Endometrium (tissue), 2 donors: ENCODE data around the gene FRMPD2.
"Not testable (repeated sequence)": the region's sequence is repeated elsewhere in the genome, so short reads cannot be mapped to it uniquely, and the experiment has no call there.

Source experiments
- FAIRE-seq: peaks from 2 replicates; lab custom pipeline; 2012; peaks lifted over from hg19 to GRCh38; lab: Jason Lieb, UNC
- donor health status: control.
- donor health status: control.

Gene FRMPD2

DNA sequence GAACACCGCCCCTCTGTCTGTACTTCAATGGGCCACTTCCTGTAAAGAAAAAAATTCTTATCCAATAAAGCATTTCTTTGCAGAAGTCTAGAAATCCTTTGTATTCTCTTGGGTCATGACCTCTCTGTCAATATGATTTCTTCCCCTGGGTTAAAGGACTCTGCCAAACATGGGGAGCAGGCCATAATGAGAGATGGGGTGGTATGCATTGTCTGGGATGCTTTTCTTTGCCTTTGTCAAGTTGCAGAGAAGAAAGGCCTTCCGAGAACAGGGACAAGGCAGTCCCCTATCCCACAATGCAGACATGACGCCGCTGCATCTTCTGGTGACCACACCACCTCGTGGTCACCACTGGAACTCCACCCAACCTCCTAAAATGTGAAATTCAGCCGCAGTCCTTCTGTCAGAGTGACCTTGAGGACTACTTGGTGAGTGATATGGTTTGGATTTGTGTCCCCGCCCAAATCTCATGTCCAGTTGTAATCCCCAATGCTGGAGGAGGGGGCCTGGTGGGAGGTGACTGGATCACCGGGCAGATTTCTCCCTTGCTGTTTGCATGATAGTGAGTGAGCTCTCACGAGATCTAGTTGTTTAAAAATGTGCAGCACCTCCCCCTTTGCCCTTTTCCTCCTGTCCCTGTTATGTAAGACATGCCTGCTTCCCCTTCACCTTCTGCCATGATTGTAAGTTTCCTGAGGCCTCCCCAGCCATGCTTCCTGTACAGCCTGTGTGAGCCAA, 15.2 kb upstream of the FRMPD2 start:
- FAIRE-seq = no peak

DNA sequence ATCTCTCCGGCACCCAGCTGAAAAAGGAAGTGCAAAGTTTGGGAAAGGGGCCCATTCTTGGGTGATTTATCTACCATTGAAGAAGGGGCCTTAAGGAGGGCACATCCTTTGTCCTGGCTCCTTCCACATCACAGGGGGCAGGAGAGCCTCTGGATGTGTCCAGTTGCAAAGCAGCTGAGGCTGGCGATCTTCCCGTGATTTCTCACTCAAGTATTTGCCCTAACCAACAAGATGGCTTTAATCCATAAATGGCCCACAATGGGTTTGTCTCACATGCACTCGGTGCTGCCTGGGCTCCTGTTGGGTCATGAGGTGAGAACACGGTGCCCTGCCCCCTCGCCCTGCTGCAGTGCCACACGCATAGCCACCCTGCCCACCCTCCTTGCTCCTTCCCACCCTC, 14.2 kb upstream of the FRMPD2 start:
- FAIRE-seq = no peak

DNA sequence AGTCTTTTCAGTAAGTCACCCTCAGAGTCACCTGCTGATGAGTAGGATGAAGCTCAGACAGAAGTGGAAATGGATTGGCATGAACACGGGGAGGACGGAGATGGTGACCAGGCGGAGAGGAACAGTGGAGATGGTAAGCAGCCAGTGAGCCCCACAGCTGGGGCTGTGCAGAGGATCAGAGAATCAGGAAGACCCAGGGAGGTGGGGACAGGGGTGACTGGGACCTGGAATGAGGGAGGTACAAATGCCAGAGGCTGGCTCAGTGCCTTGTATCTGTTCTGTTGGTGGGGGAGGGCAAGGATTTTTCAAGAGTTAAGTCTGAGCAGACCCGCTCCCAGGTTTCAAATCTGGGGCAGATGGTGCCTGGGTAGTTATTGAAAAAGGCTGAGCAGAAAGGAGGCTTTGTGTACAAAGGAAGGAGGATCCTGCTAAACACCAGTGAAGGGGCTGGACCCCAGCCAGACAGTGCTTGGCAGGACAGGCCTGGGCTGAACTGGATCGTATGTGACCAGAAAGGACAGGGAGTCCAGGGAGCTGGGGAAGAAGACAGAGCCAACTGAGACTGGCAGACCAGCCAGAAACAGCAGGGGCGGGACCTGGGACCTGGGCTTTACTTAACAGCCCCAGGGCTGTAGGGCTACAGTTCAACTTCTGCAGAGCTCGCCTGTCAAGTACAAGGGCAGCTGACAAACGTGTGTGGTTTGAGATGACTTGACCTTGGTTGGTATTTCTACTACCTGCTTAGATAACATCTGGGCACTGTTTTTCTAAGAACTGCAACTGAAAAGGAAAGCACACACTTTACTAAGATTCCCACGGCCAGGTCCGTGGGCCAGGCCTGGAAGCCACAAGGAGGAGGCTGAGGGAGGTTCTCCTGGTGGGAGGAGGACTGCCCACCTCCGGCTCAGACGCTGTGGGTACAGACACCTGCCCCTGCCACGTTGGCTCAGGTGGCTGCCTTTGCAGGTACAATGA, 13.2 kb upstream of the FRMPD2 start:
- FAIRE-seq = no peak

DNA sequence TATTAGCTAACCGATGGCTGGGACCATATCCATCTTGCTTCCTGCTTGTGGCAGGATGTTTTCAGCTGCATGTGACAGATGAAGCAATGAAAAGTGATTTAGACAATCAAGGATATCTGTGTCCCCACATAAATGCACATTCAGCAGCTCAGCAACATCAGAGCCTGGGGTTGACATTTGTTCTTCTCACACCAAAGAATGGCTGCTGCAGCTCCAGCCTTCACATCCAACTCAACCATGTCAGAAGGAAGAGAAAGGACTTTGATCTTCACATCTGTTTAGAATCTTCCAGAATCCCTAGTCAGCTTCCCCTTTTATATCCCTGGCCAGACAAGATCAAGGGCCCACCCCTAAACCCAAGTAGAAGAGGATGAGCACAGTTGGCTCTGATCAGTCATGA, 11.9 kb upstream of the FRMPD2 start:
- FAIRE-seq = no peak

DNA sequence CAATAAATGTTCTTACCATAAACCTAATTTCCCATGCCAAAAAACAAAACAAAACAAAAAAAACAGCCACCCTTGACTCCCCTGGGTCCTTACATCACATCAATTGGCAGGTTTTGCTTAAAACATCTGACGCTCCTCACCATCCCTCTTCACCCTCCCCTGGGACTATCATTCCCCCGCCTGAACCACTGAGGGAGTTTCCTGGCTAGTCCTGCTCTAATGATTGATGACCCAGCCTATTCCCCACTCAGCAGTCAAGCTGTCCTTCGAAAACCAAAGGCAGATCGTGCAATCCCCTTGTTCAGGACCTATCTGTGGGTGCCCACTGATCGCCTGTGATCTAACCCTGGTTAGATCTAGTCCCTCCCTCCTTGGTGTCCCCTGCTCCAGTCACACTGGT, 11.2 kb upstream of the FRMPD2 start:
- FAIRE-seq = no peak

DNA sequence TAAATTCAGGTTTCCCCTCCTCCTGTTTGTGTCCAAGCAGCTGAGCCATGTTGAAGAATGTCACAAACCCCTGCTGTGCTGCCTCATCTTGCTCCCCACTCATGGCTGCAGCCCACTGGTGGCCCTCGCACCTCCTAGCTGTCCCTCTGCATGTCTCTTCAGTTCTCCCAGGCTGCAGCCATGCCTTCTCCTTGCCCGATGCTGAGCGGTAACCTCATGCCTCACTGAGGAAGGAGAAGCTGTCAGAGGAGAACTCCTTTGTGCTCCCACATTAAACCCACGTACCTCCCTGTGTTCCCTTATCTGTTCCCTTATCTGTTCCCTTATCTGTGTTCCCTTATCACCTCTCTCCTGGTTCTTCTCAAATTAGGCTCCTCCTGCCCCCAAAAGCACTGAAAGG, 10.3 kb upstream of the FRMPD2 start:
- FAIRE-seq = no peak

DNA sequence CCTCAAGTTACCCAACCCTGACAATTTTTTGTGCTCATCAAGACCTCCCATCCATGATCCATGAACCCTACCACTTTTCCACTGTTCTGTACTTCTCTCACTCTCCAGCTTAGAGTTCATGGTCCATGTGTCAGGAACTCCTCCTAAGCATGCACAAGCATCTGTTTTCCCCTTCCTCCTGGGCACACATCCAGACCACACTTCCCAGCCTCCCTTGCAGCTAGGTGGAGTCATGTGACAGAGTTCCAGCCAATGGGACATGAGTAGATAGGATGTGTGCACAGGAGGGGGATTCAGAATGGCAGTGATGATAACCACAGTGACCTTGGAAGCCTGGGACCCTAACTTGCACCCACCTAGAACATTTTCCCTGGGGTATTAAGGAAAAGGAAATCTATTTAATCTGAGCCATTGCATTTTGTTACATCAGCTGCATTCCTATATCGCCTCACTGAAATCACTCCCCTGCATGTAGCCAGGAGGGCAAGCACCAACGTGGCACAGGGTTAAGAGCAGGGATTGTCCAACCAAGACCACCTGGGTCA, 9.6 kb upstream of the FRMPD2 start:
- no peak for FAIRE-seq

DNA sequence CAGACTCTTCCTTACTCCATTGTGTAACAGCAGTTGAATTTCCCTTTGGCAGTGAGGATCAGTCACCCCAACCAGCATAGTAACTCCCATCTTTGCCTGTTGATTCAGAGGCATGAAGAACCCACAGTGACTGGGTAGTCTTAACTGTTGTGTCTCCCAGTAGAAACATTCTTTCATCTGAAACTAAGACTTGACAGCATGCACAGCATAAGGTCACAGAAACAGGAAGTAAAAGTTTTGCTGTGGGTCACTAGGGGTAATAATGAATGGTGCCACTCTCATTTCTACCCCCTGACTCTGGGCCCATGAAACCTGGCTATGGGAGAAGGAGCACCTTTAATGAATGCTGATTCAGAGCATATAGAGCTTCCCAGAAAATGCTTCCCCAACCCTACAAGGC, 8.3 kb upstream of the FRMPD2 start:
- FAIRE-seq = no peak

DNA sequence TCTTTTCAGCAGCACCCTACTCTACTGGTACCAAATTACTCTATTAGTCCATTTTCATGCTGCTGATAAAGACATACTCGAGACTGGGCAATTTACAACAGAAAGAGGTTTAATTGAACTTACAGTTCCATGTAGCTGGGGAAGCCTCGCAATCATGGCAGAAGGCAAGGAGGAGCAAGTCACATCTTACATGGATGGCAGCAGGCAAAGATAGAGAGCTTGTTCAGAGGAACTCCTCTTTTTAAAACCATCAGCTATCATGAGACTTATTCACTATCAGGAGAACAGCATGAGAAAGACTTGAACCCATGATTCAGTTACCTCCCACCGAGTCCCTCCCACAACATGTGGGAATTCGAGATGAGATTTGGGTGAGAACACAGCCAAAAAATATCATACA, 7.2 kb upstream of the FRMPD2 start:
- not testable (repeated sequence) for FAIRE-seq

DNA sequence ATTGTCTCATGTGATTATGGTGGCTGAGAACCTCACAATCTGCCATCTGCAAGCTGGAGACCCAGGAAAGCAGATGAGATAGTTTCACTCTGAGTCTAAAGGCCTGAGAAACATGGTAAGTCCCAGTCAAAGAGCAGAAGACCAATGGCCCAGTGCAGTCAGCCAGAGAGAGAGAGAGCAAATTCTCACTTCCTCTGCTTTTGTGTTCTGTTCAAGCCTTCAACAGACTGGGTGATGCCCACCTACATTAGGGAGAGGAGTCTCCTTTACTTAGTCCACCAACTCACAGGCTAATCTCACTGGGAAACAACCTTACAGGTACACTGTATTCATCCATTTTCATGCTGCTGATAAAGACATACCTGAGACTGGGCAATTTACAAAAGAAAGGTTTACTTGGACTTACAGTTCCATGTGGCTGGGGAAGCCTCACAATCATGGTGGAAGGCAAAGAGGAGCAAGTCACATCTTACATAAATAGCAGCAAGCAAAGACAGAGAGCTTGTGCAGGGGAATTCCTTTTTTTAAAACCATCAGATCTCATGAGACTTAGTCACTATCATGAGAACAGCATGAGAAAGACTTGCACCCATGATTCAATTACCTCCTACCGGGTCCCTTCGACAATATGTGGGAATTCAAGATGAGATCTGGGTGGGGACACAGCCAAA, 4.7 kb upstream of the FRMPD2 start:
- FAIRE-seq = no peak

DNA sequence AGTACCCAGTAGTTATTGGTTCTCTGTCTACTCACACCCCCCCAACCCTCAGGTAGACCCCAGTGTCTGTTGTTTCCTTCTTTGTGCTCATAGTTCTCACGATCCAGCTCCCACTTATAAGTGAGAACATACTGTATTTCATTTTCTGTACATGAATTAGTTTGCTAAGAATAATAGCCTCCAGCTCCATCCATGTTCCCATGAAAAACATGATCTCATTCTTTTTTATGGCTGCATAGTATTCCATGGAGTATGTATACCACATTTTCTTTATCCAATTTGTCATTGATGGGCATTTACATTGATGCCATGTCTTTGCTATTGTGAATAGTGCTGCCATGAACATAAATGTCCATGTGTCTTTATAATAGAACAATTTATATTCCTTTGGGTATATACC, 2.6 kb upstream of the FRMPD2 start:
- no peak for FAIRE-seq

DNA sequence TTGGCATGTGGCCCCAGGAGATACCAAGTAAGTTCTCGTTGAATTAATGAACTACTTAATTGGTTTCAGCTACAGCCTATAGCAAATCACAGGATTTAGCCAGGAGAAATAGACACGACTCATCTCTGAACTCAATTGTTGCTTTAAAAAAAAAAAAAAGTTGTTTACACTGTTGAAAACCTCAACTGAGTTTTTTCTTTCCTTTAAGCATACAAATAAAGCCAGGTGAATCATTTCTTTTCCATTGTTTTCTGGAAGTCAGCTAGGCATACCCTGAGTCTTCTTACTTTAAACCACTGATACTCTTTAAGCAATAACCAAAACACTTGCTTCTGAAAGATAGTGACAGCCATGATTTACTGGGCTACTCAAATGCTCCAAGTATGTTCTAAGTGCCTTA, 755 bp downstream of the FRMPD2 start:
- no peak for FAIRE-seq

DNA sequence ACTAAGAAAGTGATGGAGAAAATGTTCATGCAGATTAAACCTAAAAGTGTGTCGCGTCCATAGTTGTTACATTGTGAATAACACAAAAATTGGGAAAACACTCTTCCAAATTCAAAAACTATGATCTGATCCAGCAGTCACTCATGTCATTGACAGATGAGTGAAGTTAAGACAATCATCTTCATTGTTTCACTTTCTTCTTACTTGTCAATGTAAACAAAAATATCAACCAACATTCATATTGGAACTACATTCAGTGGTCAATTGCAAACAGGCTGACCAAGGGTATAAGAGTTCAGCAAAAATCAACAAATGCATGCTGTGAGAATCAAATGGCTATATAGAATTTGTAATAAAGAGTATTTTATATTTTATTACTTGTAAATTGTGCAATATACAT, 1.8 kb downstream of the FRMPD2 start:
- no peak for FAIRE-seq

DNA sequence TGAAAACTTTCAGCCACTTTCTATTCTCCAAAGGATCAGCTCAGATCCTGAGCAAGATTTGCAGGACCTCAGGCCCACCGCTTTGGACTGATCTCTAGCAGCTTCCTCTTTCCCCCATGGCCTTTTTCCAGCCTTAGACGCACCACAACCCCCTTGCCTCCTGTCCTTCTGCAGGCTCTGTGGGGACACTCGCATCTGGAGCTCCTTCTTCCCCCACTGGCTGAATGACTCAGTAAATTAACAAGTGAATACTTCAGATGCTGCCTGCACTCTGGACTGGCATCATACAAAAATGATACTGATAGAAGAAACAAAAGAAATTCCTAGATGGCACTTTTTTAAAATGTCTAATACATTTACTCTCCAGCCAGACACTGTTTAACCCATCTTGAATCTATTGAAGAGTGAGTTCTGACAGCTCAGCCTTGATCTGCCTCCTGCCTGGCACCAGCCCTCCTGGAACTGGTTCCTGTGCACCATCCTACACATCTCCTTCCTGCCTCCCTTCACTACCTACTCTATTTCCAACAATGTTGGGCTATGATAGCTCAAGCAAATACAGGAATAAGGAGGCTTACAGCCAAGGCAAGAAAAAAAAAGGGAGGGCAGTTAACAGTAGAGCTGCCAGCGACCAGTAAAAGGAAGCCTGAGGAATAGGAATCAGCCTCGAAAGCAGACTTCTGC, 3.3 kb downstream of the FRMPD2 start:
- no peak for FAIRE-seq

DNA sequence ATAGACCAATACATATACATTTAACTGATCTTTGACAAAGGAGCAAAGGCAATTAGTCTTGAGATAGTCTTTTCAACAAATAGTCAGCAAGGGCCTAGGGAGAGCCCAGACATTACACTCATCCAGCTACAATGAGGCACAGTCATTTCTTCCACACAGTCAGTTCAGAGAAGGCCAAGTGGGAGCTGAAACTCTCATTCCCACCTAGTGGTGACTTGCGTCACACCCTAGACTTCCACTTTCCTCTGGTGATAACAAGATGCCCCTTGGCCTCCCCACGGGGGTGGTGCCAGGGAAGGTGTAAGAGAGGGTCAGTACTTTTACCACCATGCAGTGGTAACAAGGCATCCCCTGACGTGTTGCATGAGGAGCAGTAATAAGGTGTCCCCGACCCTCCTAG, 8.0 kb downstream of the FRMPD2 start:
- no peak for FAIRE-seq

DNA sequence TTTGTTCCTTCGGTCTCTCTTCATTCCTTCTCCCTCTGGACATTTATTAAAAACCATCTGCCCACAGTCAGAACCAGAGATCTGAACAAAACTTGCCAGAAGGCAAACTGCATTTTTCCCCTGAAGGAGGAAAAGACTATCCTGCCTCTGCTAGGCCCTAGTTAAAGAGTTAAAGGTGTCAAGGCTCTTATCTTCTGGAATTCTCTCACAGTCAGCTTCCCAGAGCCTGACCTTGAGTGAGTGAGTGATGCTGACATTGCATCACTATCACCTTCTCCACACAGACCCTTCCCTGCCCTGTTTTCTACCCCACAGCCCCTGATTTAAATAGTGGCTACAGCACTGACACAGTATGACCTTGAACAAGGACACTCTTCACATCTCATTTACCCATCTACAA, 16.4 kb downstream of the FRMPD2 start:
- FAIRE-seq = no peak

DNA sequence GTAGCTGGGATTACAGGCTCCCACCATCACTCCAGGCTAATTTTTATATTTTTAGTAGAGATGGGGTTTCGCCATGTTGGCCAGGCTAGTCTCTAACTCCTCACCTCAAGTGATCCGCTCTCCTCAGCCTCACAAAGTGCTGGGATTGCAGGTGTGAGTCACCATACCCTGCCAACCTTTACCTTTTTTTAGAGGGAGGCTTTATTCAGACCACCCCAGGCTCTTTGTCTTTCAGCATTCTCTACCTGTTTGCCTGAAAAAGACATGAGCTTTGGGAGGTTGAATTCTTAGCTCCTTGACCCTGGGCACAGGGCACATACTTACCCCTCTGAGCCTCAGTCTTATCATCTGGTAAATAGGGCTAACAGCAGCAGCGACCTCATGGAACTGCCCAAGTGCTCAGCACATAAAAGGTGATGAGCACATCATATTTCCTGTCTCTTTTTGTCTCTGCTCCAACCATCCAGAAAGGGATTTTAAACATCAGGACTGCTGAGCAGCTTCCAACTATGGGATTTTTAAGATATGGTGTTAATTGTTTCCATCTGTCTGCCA, 17.0 kb downstream of the FRMPD2 start:
- FAIRE-seq = no peak

DNA sequence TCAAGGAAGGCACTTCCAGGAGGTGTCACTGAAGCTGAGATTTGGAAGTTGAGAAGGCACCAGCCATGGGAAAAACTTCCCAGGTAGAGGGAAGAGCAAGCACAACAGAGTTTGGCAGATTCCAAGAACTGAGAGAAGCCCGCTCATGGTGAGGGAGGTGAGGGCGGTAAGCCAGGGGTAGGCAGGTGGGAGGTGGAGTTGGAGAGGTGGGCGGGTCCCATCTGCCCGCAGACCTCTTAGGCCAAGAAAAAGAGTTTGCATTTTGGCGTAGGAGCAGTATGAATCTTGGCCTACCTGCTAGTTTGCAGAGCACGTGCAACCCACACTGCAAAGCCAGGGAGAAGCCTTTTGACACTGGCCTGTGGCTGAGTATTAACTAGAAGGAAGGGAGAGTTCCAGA, 18.8 kb downstream of the FRMPD2 start:
- FAIRE-seq = no peak

DNA sequence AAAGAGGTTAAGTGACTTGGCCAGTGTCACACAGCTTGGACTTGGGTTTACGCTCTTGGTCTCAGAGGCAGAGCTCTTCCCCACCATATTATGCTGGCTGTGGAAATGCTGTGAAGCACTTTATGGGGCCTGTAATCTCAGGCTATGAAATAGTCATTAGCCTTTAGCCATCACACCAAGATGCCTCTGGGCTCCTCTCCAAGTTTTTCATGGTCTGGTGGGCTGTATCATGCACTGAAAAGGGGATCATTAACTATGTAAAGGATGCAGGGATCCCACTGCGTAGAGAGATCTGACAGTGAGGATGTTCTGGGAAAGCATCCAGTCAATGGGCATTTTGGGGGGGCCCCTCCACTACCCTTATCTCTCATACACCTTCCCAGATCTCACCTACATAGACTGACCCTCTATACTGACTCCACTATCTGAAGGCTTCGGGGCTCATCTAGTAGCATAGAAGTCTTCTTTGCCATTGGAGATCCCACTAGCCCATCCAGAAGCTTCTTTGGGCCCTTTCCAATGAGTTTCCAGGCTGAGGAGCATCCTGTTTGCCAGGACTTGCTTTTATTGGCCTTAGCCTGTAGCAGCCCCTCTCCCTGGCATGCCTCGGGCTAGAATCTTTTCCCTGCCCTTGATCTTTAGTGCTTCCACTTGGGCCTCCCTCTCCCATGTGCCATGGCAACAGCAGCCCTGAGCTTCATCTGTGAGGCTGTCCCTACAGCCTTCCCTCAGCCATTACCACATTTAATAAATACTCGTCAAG, 19.6 kb downstream of the FRMPD2 start:
- FAIRE-seq = no peak

DNA sequence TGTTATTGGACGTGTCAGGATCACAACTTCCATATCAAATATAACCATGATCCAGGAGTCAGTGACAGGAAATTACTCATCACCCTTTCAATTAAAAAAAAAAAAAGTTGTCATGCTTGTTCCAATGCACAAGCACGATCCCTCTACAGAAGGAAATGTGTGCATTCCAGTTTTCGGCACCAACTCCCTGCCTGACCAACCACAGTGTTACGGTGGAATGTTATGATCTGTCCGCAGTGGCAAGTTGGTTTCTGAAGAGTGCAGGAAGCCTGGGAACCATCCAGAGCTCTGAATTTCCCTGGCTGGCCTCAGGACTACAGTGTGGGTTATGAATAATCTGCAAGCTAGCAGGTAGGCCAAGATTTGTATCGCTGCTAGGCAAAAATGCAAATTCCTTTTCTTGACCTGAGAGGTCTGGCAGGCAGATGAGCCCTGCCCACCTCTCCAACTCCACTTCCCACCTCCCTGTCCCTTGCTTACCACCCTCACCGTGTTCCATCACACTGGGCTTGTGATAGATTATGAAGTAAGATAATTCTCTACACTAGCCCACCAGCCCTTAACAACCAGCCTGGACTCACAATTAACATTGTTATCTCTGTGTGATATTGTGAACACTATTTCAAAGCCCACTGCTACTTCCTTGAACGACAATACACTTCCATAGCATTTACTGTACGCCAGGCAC, 20.4 kb downstream of the FRMPD2 start:
- no peak for FAIRE-seq

DNA sequence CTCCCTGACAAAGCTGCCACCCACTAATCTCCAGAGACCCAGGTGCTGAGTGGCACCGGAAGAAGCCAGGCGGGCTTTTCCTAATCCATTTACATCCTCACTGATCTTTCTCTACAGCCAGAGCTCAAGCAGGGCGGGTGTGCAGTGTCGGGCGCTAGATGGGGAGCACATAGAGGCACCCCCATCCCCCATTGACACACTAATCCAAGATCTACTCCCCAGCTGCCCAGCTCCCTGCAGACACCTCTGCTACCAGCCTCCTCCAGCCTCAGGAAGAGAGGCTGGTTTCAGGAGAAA, 22.2 kb downstream of the FRMPD2 start:
- no peak for FAIRE-seq
